Lower leg skin (tissue), 4 donors: ENCODE measurements around the gene NHERF2. TPM values are rescaled to one million over a fixed set of nuclear protein-coding genes. Genes with fewer than 3 reads are reported as not detected.
"Not testable (repeated sequence)": the region's sequence is repeated elsewhere in the genome, so short reads cannot be mapped to it uniquely, and the experiment has no call there.

Experiments used
- DNase-seq, 2 donors: peaks; one replicate each; pipeline ENCODE4 v3.0.0-alpha.2; 2019; ENCODE audit warnings: low spot score in 2 of 2
- H3K4me3 ChIP-seq: fragments of 200-600 bp; sonication (generic); 2 replicates; pipeline ENCODE4 v1.5.1; 2017; ENCODE audit warnings: mild to moderate bottlenecking, low read depth; ENCODE audit not compliant: poor library complexity, severe bottlenecking
- POLR2A ChIP-seq, 2 donors: fragments of 450-650 bp; IDR thresholded peaks; one replicate each; pipeline ENCODE4 v1.6.1; 2016 to 2017; ENCODE audit warnings: antibody characterized with exemption in 2 of 2, mild to moderate bottlenecking in 1 of 2, moderate library complexity in 1 of 2
- WGBS, 2 donors: methylation state at CpG; one replicate each; pipeline ENCODE4 v1.1.5; 2018; 5-methylcytosine and 5-hydroxymethylcytosine counted together
- intact Hi-C: fragments of 100-400 bp; cut with DNase I; formaldehyde crosslinking; loops from one replicate; pipeline ENCODE4 v1.15.0; 2023; ENCODE audit warnings: low total_unique reads
- total RNA-seq, 4 donors: library from RNA; depleted of rRNA; stranded (reverse); fragments of >200 nt; gene quantifications; one replicate each; pipeline ENCODE4 v1.1.0, GENCODE V29; 2016
- TF ChIP-seq, protein P1 (sequence below), 3 donors: fragments of 450-650 bp; IDR thresholded peaks; one replicate each; pipeline ENCODE4 v1.5.1; 2016; ENCODE audit warnings: antibody characterized with exemption in 3 of 3, mild to moderate bottlenecking in 3 of 3, moderate library complexity in 2 of 3

The NHERF2 gene
- total RNA-seq, 4 donors from 2014 or later, result 11.9 to 30.6 (median 27.3) TPM

DNA sequence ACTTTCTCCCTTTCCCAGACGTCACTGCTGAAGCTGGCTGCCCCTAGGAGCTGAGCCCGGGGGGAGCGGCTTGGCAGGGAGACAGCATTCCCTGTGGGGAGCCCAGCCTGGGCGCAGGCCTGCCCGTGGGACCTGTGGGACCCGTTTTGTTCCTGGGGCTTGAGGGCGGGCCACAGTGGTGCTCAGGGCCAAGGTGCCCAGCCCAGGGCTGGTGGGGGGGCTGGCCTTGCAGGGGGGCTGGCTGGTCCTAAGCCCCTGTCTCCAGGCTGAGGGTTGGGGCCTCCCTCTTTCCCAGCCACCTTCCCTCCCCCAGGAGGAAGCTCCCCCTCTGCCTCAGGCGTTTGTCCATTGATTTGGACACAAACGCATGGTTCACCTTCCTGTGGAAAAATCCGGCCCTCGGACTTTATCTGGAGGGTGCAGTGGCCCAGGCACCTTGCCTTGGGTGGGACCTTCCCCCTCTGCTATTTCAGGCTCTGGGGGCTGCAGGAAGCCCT, 4.4 kb downstream of the NHERF2 start:
- no peak for DNase-seq
- intact Hi-C loops, result loop anchor here (10.0 kb wide), 1 partner anchor 54 kb away; no protein-coding TSS in a partner anchor
- no peak for TF ChIP-seq POLR2A (IDR thresholded peaks at IDR 0.05)
- TF ChIP-seq, protein P1, sequence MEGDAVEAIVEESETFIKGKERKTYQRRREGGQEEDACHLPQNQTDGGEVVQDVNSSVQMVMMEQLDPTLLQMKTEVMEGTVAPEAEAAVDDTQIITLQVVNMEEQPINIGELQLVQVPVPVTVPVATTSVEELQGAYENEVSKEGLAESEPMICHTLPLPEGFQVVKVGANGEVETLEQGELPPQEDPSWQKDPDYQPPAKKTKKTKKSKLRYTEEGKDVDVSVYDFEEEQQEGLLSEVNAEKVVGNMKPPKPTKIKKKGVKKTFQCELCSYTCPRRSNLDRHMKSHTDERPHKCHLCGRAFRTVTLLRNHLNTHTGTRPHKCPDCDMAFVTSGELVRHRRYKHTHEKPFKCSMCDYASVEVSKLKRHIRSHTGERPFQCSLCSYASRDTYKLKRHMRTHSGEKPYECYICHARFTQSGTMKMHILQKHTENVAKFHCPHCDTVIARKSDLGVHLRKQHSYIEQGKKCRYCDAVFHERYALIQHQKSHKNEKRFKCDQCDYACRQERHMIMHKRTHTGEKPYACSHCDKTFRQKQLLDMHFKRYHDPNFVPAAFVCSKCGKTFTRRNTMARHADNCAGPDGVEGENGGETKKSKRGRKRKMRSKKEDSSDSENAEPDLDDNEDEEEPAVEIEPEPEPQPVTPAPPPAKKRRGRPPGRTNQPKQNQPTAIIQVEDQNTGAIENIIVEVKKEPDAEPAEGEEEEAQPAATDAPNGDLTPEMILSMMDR (IDR thresholded peaks at IDR 0.05), result no peak
- WGBS, 2 donors, result 53 to 69% methylated on average over 9 to 11 of the region's 11 CpGs
- no peak overlapping the region for H3K4me3 ChIP-seq

DNA sequence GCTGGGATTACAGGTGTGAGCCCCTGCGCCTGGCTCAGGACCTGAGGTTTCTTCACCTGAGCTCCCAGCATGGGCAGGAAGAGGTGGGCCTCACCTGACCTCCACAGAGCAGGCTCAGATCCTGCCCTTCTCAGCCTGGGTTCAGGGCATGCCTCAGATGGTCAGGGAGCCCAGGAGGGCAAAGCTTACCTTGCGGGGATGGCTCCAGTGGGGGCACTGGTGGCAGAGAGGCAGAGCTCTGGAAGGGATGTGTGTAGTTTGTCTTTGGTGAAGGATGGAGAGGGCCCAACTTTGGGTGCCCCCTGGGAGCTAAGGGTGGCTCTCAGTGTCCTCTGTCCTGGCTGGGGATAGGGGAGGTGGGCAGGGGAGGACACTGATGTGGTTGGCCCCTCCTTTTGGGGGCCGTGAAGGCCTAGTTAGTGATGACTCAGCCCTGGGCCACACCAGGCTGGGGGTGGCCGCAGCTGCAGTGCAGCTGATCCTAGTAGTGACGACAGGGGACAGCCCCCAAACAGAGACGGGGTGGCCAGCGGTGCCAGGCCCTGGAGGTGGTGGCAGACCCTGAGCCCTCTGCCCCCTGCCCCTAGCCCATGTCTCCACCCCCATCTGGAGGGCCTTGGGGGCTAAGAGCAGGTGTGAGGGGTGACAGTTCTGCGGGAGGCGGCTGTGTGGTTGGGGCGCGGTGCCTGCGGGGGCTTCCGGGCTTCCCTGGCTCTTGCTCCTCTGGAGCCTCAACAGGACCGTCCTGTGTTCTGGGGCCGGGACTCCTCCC, 5.8 kb downstream of the NHERF2 start:
- no peak for DNase-seq
- no peak for TF ChIP-seq POLR2A (IDR thresholded peaks at IDR 0.05)
- TF ChIP-seq, protein P1 (IDR thresholded peaks at IDR 0.05), result no peak
- intact Hi-C loops, result loop anchor here (10.0 kb wide), 1 partner anchor 52 kb away; no protein-coding TSS in a partner anchor
- no peak overlapping the region for H3K4me3 ChIP-seq
- WGBS, 2 donors, result 59 to 62% methylated on average over 5 to 15 of the region's 15 CpGs

DNA sequence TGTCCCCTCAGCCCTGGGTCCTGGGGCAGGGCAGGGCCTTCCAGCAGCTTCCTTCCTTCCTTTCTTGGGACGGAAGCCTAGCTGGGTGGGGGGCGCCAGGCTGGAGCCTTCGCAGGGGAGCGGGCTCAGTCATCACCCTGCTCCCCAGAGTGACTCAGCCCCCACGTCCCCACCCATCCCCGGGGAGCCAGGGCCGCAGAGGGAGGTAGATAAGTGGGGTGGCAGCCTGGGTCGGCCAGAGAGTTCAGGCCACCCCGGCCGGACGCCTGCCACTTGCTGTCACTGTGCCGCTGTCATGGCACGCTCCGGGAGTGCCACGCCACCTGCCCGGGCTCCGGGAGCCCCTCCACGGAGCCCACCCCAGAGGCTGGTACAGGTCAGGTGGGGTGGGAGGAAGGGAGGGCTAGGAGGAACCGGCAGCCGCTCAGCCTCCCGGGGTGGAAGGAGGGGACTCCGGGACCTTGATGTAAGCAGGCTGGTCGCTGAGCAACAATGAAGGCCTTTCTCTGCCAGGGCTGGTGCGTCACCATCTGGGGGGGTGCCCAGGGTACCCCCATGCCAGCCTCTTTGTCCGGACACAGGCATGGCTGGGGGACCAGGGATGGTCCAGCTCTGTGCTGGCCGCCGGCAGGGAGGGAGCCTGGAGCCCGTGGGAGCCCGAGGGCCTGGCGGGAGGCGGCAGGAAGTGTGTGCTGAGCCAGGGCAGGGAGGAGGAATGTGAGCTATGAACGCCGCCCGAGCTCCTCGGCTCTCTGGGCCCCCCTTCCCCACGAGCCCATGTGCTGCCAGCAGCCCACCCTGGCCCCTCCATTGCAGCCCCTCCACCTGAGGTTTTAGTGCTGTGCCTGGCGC, 6.6 kb downstream of the NHERF2 start:
- intact Hi-C loops, result loop anchor here (10.0 kb wide), 1 partner anchor 52 kb away; no protein-coding TSS in a partner anchor
- TF ChIP-seq, protein P1 (IDR thresholded peaks at IDR 0.05), result no peak
- no peak for TF ChIP-seq POLR2A (IDR thresholded peaks at IDR 0.05)
- no peak overlapping the region for H3K4me3 ChIP-seq
- DNase-seq, result no peak
- WGBS, 2 donors, result 22 to 30% methylated on average over 33 to 37 of the region's 37 CpGs

DNA sequence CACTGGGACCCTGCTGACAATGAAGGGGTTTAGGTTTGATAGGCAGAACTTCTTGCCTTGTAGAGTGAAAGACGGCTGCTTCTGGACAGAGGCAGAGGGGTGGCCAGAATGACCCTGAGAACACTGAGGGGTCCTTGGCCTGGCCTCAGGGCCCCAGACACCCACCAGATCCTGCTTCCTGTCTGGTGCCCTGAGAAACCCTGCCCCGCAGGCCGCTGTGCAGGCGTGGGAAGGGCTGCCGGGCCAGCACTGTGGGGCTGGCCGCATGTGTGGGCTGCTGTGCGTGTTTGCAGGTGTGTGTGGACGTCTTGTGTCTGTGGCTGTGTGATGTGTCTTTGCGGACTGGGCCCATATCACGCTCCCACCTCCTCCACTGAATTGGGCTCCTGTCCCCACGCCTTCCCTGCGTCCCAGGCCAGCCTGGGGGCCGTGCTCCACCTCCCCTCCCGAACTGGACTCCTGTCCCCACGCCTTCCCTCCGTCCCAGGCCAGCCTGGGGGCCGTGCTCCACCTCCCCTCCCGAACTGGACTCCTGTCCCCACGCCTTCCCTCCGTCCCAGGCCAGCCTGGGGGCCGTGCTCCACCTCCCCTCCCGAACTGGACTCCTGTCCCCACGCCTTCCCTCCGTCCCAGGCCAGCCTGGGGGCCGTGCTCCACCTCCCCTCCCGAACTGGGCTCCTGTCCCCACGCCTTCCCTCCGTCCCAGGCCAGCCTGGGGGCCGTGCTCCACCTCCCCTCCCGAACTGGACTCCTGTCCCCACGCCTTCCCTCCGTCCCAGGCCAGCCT, 7.4 kb downstream of the NHERF2 start:
- intact Hi-C loops, result loop anchor here (10.0 kb wide), 1 partner anchor 51 kb away; no protein-coding TSS in a partner anchor
- 54 to 69% methylated on average over 7 to 13 of the region's 32 CpGs for whole genome bisulfite sequencing, 2 donors
- H3K4me3 ChIP-seq, DNase-seq: not testable (repeated sequence)

DNA sequence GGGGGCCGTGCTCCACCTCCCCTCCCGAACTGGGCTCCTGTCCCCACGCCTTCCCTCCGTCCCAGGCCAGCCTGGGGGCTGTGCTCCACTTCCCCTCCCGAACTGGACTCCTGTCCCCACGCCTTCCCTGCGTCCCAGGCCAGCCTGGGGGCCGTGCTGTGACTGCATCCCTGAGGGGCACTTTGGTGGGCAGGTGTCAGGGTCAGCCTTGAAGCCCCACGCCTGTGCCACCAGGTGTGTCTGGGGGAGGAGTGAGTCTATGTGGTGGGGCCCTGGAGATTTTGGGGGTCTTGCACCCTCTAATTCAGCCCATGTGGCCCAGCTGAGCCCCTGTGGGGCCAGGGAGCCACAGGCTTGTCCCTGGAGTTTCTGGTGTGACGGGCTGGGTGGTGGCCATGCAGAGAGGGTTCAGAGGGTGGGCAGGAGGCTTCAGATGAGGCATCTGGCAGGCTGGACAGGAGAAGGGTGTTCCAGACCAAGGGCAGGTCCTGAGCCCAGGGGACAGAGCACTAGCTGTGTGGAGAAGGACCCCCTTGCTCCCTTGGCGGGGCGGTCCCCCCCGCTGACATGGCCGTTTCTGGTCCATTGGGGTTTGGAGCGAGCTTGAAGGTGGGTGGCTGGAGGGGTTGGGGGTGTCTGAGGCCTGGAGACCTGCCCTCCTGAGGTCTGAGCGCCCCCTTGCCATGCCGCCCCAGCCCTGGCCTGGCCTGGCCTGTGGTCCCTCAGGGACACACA, 8.2 kb downstream of the NHERF2 start:
- intact Hi-C loops, result loop anchor here (10.0 kb wide), 1 partner anchor 50 kb away; no protein-coding TSS in a partner anchor
- no peak for DNase-seq
- 69 to 87% methylated on average over 17 of the region's 17 CpGs for WGBS, 2 donors
- no peak overlapping the region for H3K4me3 ChIP-seq
- no peak for TF ChIP-seq POLR2A (IDR thresholded peaks at IDR 0.05)
- TF ChIP-seq, protein P1 (IDR thresholded peaks at IDR 0.05), result no peak
